Measurements from ENCODE around the gene SMYD3.

- TF ChIP-seq CTCF (conservative IDR thresholded peaks at IDR 0.05 in 1 of 2, IDR thresholded peaks at IDR 0.05 in 1 of 2; ENCODE audit: low read depth in 1 of 2, low read length in 2 of 2) (no peak), EZH2 (IDR thresholded peaks at IDR 0.05; ENCODE audit: low read length, missing control alignments) (no peak)
Observed at GRCh38 chr1:246383239-246383589, 123.9 kb downstream of the SMYD3 start.
